DMS79 (cell line): Measurements from ENCODE around the gene EML4.
"Not testable (repeated sequence)": the region's sequence is repeated elsewhere in the genome, so short reads cannot be mapped to it uniquely, and the experiment has no call there.

Source experiments
- DNase-seq: peaks from one replicate; lab custom pipeline; 2025; lab: John Stamatoyannopoulos, UW

The EML4 gene

GRCh38 chr2:42266236-42266635 lies 97.1 kb downstream of the EML4 start:
- DNase-seq = no peak

DNA sequence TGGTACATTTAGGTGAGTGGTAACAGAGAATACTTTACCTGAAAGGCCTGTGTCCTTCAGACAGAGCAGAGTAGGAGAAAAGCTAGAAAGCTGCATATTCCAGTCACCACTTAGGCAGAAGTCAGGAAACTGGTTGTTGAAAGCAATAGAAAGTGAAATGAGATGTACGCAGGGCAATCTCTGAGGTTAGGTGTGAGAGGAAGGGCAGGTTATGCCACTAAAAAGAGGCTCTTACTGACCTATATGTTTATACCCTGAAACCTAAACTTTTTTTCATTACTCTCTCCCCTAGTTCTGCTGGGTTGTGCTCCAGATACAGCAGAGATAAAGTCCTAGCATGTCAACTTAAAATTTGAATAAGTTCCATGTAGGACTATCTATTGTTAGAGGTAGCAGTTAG lies 98.4 kb downstream of the EML4 start:
- no peak for DNase-seq

GRCh38 chr2:42268528-42269151 lies 99.5 kb downstream of the EML4 start:
- DNase-seq = no peak

DNA sequence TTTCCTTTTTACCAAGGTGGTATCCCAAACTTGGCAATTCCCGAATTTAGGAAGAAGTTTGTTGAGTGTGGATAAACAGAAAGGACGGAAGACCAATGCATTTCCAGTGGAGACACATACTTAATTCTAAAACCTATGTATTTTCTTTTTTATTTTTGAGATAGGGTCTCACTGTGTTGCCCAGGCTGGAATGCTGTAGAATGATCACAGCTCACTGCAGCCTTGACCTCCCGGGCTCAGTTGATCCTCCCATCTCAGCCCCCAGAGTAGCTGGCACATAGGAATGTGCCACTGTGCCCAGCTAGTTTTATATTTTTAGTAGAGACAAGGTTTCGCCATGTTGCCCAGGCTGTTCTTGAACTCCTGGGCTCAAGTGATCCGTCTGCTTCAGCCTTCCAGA lies 101.6 kb downstream of the EML4 start:
- no peak for DNase-seq

DNA sequence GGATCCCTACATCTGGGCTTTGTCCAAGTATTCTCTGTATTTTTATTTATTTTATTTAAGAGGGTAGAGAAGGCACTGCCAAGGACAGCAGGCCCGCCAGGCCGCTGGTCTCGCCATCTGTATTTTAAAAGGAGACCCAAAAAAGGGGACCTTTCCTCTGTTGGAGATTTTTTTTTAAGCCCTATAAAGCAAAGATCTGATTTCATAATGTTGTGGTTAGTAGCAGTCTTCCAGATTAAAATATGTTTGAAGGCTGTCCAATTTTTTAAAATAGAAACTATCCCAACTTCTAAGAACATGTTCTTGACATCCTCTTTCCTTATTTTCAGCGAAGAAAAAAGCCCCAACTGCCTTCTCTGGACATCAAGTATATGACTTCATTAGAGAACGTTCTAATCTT lies 102.1 kb downstream of the EML4 start:
- not testable (repeated sequence) for DNase-seq

DNA sequence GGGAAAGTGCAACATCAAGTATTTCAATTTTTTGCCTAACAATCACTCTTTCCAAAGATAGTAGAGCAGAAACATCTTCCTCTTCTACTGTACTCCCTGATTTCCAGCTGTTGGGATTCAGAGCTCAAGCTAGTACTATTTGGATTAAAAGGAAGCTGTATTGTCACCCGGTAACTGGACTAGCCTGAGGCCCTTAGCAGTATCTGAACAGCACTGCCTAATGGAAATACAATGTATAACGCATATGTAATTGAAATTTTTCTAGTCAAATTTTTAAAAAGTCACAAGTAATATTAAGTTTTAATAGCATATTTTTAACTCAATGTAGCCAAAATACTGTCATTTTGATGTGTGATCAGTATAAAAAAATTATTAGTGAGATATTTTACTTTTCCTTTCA lies 105.7 kb downstream of the EML4 start:
- no peak for DNase-seq

DNA sequence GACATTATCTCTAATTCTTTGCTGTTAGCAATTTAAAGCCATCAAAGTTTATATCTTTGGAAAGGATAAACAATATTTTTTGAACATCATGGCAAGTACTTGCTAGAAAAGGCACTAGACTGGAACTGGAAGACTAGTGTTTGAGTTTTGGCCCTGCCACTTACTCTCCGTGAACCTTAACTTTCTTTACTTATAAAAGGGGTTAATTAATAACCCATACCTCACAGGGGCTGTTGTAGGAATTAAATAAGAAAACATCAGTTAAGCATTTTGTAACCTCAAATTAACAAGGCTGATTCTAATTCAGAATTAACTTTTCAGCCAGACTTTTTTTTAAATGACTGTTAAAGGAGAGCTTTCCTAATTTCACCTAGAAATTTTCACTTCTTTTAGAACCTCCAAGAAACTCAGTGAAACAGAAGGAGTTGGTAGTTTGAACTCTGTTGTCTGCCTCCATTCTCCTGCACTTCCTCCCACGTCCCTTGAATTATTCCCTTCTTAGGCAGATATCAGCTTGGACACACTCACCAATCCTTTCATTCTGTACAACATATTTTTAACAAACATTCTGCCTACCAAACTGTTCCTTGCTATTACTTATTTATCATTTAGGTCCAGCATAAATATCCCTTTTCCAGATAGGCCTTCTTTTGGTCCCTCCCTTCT lies 112.4 kb downstream of the EML4 start:
- no peak for DNase-seq

GRCh38 chr2:42284019-42284418 lies 114.9 kb downstream of the EML4 start:
- no peak for DNase-seq

DNA sequence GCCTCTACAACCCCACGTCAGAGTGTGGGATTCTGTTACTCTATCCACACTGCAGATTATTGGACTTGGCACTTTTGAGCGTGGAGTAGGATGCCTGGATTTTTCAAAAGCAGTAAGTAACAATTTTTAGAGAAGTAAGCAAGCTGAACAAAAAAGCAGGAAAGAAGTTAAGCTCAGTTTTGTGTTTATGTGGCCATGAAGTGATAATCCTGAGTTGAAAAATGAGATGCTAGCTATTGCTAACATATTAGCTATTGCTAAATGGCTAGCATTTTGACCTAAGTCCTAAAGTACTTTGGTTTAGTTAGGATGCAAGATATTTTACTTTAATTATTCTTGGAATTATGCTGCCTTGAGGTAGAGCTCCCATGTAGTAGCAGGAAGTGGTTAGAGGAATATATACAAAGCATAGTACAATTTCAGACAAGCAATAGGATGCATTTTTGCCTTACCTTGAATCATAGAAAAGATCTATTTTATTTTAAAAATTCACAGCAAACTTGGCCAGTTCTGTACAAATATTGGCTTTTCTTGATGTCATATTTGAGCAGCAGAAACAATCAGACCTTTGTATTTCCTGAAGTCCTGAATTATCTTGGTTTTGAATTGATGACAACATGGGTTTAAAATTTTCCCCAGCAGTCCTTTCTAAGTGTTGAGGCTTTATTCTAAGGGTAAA lies 117.3 kb downstream of the EML4 start:
- DNase-seq = no peak

DNA sequence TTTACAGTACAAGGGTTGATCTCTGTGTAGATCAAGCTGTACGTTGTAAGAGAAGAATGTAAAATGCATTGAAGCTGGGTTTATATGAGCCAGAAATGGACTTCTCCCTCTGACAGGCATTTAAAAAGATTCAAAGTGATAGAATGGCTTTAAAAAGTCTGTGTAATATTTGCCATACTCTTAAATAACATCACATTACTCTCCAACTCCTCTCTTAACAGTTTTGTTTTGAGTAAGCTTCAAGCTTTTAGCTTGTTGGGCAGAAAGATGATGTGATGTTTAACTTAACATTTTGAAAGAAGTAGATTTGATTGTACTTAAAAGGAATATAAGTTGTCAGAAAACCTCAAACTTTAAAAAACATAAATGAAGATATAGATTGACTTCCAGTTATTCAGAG lies 119.7 kb downstream of the EML4 start:
- DNase-seq = no peak

DNA sequence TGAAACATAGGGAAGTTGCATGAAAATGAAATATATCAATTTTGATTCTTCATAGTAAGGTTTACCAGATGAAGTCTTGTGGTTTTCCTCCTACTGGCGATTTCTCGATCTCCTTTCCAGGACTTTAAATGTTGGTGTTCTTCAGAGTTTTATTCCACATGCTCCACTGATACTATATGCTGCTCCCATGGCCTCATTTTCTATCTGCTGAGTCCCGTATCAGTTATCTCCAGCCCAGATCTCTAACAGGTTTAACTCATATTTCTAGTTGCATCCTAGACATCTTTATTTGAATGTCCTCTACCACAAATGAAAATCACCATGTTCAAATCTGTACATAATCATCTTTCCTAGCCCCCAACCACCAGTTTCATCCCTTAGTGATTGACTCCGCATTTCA lies 120.1 kb downstream of the EML4 start:
- no peak for DNase-seq

- DNase-seq = no peak
Measured at GRCh38 chr2:42290005-42290404, 120.9 kb downstream of the EML4 start.

DNA sequence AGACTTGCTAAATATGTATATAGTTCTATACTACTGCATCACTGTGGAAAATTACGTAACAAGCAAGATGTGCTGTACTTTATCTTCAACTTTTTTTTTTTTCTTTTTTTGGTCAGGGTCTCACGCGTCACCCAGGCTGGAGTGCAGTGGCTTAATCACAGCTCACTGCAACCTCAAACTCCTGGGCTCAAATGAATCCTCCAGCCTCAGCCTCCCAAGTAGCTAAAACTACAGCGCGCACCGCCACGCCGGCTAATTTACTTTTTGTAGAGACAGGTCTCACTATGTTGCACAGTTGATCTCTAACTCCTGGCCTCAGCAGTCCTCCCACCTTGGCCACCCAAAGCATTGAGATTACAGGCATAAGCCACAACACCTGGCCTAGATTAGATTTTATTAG lies 123.9 kb downstream of the EML4 start:
- no peak for DNase-seq

DNA sequence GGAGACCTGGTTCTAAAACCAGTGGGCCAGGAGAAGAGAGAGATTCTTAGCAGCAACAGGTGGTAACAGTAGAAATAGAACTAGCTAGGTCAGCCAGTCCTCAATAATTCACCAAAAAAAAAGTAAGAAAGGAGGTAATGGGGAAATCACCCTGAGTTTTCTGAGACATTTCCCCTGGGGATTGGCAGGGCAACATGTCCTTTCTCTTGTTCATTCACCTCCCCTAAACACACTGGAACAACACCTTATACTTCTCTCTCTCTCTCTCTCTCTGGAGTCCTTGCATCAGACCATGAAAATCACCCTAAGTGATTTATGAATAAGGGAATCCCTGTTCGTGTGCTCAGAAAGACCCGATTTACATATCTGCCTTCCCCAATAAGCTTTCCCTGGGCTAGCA lies 127.1 kb downstream of the EML4 start:
- DNase-seq = no peak

DNA sequence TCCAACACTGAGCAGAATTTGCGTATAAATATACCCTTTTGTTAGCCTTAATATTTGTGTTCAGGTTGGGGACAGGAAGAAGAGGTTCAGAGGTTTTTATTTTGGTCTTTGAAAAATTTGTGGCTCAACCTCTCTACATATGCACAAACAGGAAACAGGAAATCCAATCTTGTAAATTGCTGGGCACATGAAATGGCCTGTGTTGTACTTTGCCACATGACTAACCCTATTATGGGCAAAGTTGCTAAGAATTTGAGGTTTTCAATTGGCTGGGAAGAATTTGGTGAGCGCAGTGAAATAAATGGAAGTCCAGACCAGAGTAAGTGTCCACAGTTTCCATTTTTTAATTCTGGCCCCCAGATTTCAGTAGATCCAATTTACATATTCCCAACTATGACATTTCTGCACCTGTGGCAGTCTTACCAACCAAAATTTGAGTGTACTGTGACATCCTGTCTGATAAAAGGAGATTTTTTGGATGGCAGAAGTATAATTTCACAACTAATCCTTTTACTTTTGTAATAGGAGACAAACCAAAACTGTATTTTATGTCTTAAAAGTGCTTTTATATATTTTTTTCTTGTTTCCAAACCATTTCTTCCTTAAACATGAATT lies 128.3 kb downstream of the EML4 start:
- no peak for DNase-seq

- no peak for DNase-seq
Measured at GRCh38 chr2:42298132-42298531, 129.0 kb downstream of the EML4 start.

- no peak for DNase-seq
Measured at GRCh38 chr2:42298996-42299754, 130.0 kb downstream of the EML4 start.

DNA sequence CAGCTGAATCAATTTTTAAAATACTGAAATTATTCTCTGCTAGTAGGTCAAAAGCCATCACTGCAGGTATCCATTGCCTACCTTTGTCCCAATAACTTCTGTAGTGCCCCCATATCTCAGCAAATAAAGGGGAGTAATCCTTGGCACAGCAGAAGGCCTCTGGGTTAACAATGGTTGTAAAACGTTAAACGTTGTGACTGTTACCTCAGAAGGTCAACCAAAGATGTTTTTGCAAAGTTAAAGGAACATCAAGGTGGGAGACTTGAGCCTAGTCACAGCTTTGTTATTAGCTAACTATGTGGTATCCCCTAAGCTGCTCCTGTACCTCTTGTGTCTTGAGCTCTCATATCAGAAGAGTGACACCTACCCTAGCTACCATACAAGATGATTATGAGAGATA lies 131.4 kb downstream of the EML4 start:
- no peak for DNase-seq

- no peak for DNase-seq
Measured at GRCh38 chr2:42303252-42303651, 134.1 kb downstream of the EML4 start.

DNA sequence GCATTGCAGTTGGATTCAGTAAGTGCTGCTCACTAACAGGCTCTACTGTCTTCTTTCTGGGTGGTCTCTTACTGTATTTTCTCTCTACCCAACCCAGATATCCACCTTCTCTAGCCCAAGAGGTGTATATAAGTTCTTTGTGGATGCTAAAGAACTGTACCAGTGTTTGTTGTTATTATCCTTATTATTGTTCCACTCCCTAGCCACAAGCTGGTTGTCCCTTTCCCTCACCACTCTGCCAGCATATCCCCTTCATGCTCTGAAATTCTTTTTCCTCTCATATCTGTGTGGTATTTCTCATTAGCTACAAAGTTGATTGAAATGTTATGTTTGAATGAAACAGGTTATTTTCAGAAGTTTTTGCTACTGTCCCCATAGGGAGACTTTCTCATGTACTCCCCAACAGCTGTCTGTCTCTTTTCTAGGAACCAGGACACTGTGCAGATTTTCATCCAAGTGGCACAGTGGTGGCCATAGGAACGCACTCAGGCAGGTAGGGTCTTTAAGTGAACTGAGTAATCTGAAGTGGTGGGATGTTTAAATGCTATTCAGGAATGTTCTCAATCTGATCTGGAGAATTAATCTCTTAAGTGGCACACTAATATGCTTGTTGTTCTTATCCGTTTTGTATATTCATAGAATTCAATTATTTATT lies 135.0 kb downstream of the EML4 start:
- peak; percentile 5 for DNase-seq

- DNase-seq = no peak
Measured at GRCh38 chr2:42307180-42307579, 138.0 kb downstream of the EML4 start.

GRCh38 chr2:42309366-42309765 lies 140.2 kb downstream of the EML4 start:
- DNase-seq = no peak
